ENCODE data around the gene SLC44A4. TPM values are rescaled to one million over a fixed set of nuclear protein-coding genes. Genes with fewer than 3 reads are reported as not detected.
A peak's percentile ranks its signal among the peaks of the same experiment; 100 is the strongest.

SLC44A4 gene
- total RNA-seq, 1 experiment from 2014 or later, result not detected

DNA sequence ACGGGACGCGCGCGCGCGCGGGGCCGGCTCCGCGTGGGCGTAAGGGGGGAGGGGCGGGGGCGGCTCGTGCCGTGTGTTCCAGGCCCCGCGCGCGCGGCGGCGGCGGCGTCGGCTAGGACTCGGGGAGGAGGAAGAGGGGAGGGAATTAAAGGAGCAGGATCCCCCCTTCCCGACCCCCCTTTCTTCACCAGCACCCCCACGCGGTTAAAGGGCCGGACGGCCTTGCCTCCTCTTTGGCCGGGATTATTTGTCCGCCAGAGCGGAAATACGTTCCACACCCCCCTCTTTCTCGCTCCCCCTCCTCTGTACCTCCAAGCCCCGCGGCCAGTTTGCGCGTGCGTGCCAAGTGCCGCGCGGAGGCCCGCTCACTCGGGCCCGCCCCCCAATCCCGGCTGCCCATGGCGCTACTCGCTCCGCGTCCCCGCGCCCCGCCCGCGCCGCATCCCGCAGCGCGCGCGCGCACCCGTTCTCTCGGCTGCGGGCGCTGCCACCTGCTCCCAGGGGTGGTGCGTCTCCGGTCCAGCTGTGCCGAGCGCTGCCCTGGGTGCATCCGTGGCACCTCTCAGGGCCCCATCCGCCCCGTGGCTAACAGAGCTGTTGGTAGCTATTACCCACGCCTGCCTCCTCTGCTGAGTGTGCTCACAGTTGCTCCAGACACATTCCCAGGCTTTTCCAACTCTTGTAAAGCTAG lies 23.3 kb upstream of the SLC44A4 start, which contains the start of gene ZBTB12:
Gene ZBTB12, minus strand, starts transcription at position 134 of the 691 bp plus-strand sequence. CDS start 781 bp downstream, outside the sequence.
- peak; percentile 98 for DNase-seq (ENCODE audit: low spot score)
- peak within 1 kb of the TSS; percentile 67 for H3K27ac ChIP-seq (ENCODE audit: low read depth, low read length, poor library complexity, severe bottlenecking)
- H3K4me1 ChIP-seq (ENCODE audit: insufficient read depth, low read length, poor library complexity, severe bottlenecking), result peaks cover 19% of the 10 kb centered on the region
- TF ChIP-seq EZH2 (IDR thresholded peaks at IDR 0.05; ENCODE audit: borderline replicate concordance, low read depth, low read length, poor library complexity, severe bottlenecking), result no peak
- TF ChIP-seq, protein P1, sequence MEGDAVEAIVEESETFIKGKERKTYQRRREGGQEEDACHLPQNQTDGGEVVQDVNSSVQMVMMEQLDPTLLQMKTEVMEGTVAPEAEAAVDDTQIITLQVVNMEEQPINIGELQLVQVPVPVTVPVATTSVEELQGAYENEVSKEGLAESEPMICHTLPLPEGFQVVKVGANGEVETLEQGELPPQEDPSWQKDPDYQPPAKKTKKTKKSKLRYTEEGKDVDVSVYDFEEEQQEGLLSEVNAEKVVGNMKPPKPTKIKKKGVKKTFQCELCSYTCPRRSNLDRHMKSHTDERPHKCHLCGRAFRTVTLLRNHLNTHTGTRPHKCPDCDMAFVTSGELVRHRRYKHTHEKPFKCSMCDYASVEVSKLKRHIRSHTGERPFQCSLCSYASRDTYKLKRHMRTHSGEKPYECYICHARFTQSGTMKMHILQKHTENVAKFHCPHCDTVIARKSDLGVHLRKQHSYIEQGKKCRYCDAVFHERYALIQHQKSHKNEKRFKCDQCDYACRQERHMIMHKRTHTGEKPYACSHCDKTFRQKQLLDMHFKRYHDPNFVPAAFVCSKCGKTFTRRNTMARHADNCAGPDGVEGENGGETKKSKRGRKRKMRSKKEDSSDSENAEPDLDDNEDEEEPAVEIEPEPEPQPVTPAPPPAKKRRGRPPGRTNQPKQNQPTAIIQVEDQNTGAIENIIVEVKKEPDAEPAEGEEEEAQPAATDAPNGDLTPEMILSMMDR (conservative IDR thresholded peaks at IDR 0.05; ENCODE audit: low read depth, low read length), result no peak
- H3K9me3 ChIP-seq (ENCODE audit: low read depth, low read length, poor library complexity, severe bottlenecking), result no peaks in the 10 kb centered on the region
- intact Hi-C loops (cut with micrococcal nuclease; ENCODE audit: unreplicated experiment), result no loop called here
- H3K27me3 ChIP-seq (replicated peaks; ENCODE audit: insufficient read depth, low read depth, low read length, poor library complexity), result no peaks in the 10 kb centered on the region
- no peaks in the 10 kb centered on the region for H3K36me3 ChIP-seq (ENCODE audit: insufficient read depth, low read length, poor library complexity, severe bottlenecking)
- H3K4me3 ChIP-seq (ENCODE audit: low read depth, low read length, poor library complexity, severe bottlenecking), result peak within 1 kb of the TSS; percentile 66
- ChIA-PET CTCF (no interaction called here), POLR2A (ENCODE audit: low non-redundant PET) (no interaction called here)
- no TSS peak for BruUV-seq (replicated peaks)

DNA sequence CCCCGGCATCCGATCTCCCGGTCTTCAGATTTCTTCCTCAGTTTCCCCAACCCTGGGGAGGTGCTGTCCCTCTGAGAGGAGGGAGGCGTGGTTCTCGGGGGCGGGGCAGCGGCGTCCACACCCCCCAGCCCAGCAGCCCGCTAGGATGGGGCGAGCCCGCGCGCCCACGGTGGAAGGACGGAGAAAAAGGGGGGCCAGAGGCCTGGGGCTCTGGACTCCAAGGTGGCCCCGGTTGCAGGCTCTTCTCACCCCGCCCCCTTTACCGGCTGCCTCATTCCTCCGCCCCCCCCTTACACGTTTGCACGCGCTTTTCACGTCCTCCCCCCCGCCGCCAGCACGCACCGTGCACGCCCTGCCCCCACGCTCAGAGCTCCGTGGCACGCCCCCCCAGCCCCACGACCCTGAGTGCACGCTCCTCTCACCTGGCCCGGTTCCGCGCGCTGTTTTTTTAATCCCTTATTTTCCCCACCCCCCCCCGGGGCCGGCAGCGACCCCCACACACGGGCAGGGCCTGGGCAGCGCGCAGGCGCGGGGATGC lies 22.7 kb upstream of the SLC44A4 start:
- Histone ChIP-seq H3K4me1 (ENCODE audit: insufficient read depth, low read length, poor library complexity, severe bottlenecking) (peaks cover 22% of the 10 kb centered on the region), H3K27me3 (replicated peaks; ENCODE audit: insufficient read depth, low read depth, low read length, poor library complexity) (no peaks in the 10 kb centered on the region), H3K36me3 (ENCODE audit: insufficient read depth, low read length, poor library complexity, severe bottlenecking) (no peaks in the 10 kb centered on the region), H3K4me3 (ENCODE audit: low read depth, low read length, poor library complexity, severe bottlenecking) (peak overlapping the region; percentile 66), H3K27ac (ENCODE audit: low read depth, low read length, poor library complexity, severe bottlenecking) (peak overlapping the region; percentile 67), H3K9me3 (ENCODE audit: low read depth, low read length, poor library complexity, severe bottlenecking) (no peaks in the 10 kb centered on the region)
- DNase-seq (ENCODE audit: low spot score), result peak; percentile 67
- intact Hi-C loops (cut with micrococcal nuclease; ENCODE audit: unreplicated experiment), result no loop called here
- no TSS peak for BruUV-seq (replicated peaks)
- ChIA-PET CTCF (no interaction called here), POLR2A (ENCODE audit: low non-redundant PET) (no interaction called here)
- TF ChIP-seq, protein P1 (conservative IDR thresholded peaks at IDR 0.05; ENCODE audit: low read depth, low read length), result no peak
- no peak for TF ChIP-seq EZH2 (IDR thresholded peaks at IDR 0.05; ENCODE audit: borderline replicate concordance, low read depth, low read length, poor library complexity, severe bottlenecking)

DNA sequence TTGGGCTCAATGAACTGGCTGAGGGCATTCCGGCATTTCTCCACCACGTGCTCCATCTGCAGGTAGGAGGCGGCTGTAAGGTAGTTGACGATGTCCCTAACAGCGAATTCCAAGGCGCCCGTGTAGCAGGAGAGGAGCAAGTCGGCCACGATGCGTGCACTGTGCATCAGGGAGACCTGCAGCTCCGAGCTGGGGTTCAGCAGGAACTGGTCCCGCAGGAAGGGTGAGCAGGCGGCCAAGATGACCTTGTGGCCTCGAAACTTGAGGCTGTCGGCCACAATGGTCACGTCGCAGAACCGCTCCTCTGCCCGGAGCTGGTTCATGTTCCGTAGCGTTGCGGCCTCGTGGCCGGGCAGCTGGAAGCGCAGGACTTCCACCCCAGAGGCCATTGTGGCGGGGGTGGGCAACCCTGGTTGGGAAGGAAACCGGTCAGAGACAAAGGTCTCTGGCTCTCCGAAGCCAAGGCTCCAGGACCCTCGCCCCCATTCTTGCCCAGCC lies 22.2 kb upstream of the SLC44A4 start:
- intact Hi-C loops (cut with micrococcal nuclease; ENCODE audit: unreplicated experiment), result no loop called here
- no peak for TF ChIP-seq EZH2 (IDR thresholded peaks at IDR 0.05; ENCODE audit: borderline replicate concordance, low read depth, low read length, poor library complexity, severe bottlenecking)
- TF ChIP-seq, protein P1 (conservative IDR thresholded peaks at IDR 0.05; ENCODE audit: low read depth, low read length), result no peak
- POLR2A ChIA-PET (ENCODE audit: low non-redundant PET), result no interaction called here
- Histone ChIP-seq H3K4me1 (ENCODE audit: insufficient read depth, low read length, poor library complexity, severe bottlenecking) (peaks cover 27% of the 10 kb centered on the region), H3K36me3 (ENCODE audit: insufficient read depth, low read length, poor library complexity, severe bottlenecking) (peaks cover 3% of the 10 kb centered on the region), H3K4me3 (ENCODE audit: low read depth, low read length, poor library complexity, severe bottlenecking) (peak overlapping the region; percentile 66), H3K27ac (ENCODE audit: low read depth, low read length, poor library complexity, severe bottlenecking) (peak overlapping the region; percentile 67), H3K9me3 (ENCODE audit: low read depth, low read length, poor library complexity, severe bottlenecking) (no peaks in the 10 kb centered on the region), H3K27me3 (replicated peaks; ENCODE audit: insufficient read depth, low read depth, low read length, poor library complexity) (no peaks in the 10 kb centered on the region)
- BruUV-seq (replicated peaks), result TSS peak; percentile 59
- DNase-seq (ENCODE audit: low spot score), result no peak
- CTCF ChIA-PET, result no interaction called here

All from A673 (cell line).